Naive B cell (primary cell): ENCODE data around the gene TPRG1. TPM values are rescaled to one million over a fixed set of nuclear protein-coding genes. Genes with fewer than 3 reads are reported as not detected.

Experiments used
- ATAC-seq, 2 donors: fragments of 150-1000 bp; cut with Tn5 transposase; 2 replicates each; pipeline ENCODE4 v1.10.0; 2021; ENCODE audit warnings: low read depth in 2 of 2, mild to moderate bottlenecking in 2 of 2, moderate library complexity in 2 of 2
- DNase-seq: peaks from one replicate; pipeline ENCODE4 v3.0.0; 2022
- H3K27ac Mint-ChIP-seq, 6 donors: one replicate each; pipeline ENCODE4 v1.8.0; 2020 to 2022; ENCODE audit warnings: mild to moderate bottlenecking in 6 of 6, mixed read lengths in 6 of 6, moderate library complexity in 5 of 6, inconsistent platforms in 2 of 6
- H3K27me3 Mint-ChIP-seq, 3 donors: one replicate each; pipeline ENCODE4 v1.8.0; 2021 to 2022; ENCODE audit warnings: mixed read lengths in 3 of 3, mild to moderate bottlenecking in 1 of 3
- H3K36me3 Mint-ChIP-seq, 2 donors: one replicate each; pipeline ENCODE4 v1.8.0; 2020 to 2022; ENCODE audit warnings: mixed read lengths in 2 of 2, inconsistent platforms in 1 of 2, mild to moderate bottlenecking in 1 of 2
- H3K4me1 Mint-ChIP-seq, 3 donors: one replicate each; pipeline ENCODE4 v1.8.0; 2020 to 2022; ENCODE audit warnings: mixed read lengths in 3 of 3, inconsistent platforms in 1 of 3, mild to moderate bottlenecking in 1 of 3, moderate library complexity in 1 of 3
- H3K4me3 Mint-ChIP-seq, 8 donors: one replicate each; pipeline ENCODE4 v1.8.0; 2020 to 2022; ENCODE audit warnings: mild to moderate bottlenecking in 8 of 8, mixed read lengths in 8 of 8, moderate library complexity in 8 of 8, inconsistent platforms in 2 of 8
- H3K9me3 Mint-ChIP-seq, 7 donors: one replicate each; pipeline ENCODE4 v1.8.0; 2020 to 2022; ENCODE audit warnings: mixed read lengths in 7 of 7, mild to moderate bottlenecking in 5 of 7, inconsistent platforms in 2 of 7, moderate library complexity in 1 of 7
- polyA plus RNA-seq, 6 donors: library from polyadenylated mRNA; unstranded; fragments of 300-500 nt; fragmentation: Illumina TruSeq; gene quantifications; one replicate each; pipeline ENCODE4 v1.2.3, GENCODE V29; 2021; ENCODE audit warnings: low read depth in 6 of 6

TPRG1 gene
- polyA plus RNA-seq, 6 donors from 2014 or later, result 0.05 TPM; not detected in 5

- no peaks in the 10 kb centered on the region for H3K36me3 Mint-ChIP-seq
- ATAC-seq (no peak), DNase-seq (no peak)
- H3K4me3 Mint-ChIP-seq, result no peak overlapping the region
- peaks cover 0 to 2% (median 0%) of the 10 kb centered on the region in 7 donors for H3K9me3 Mint-ChIP-seq
- H3K27me3 Mint-ChIP-seq, result peaks cover 7 to 17% (median 16%) of the 10 kb centered on the region in 3 donors
- H3K4me1 Mint-ChIP-seq, result no peaks in the 10 kb centered on the region
- H3K27ac Mint-ChIP-seq, result no peak overlapping the region
These were observed 89.1 kb downstream of the TPRG1 start for GRCh38 chr3:189260556-189261493.

DNA sequence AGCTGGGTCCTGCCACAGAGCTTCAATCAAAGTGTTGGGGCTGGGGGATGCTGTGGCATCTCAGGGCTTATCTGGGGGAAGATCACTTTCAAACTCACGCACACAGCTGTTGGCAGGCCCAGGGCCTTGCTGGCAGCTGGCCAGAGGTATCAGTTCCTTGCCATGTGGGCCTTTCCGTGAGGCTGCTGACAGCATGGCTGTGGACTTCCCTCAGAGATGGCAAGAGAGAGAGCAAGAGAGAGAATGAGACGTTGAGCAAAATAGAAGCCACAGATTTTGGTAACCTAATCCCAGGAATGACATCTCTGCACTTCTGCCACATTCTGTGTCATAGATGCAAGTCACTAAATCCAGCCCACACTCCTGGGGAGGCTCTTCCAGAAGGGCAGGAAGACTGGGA is 91.0 kb downstream of the TPRG1 start:
- DNase-seq (no peak), ATAC-seq (no peak)
- Mint-ChIP-seq H3K9me3 (peaks cover 0 to 3% (median 0%) of the 10 kb centered on the region in 7 donors), H3K36me3 (no peaks in the 10 kb centered on the region), H3K27ac (no peak overlapping the region), H3K27me3 (peaks cover 2 to 16% (median 14%) of the 10 kb centered on the region in 3 donors), H3K4me1 (no peaks in the 10 kb centered on the region), H3K4me3 (no peak overlapping the region)

- Mint-ChIP-seq H3K36me3 (no peaks in the 10 kb centered on the region), H3K27me3 (peaks cover 0 to 16% (median 16%) of the 10 kb centered on the region in 3 donors), H3K4me3 (no peak overlapping the region), H3K4me1 (no peaks in the 10 kb centered on the region), H3K27ac (peak overlapping the region in 1 of 6 donors; percentile 25), H3K9me3 (peaks cover 0 to 3% (median 0%) of the 10 kb centered on the region in 7 donors)
- DNase-seq (no peak), ATAC-seq (no peak)
These were observed 96.3 kb downstream of the TPRG1 start for GRCh38 chr3:189267981-189268613.

DNA sequence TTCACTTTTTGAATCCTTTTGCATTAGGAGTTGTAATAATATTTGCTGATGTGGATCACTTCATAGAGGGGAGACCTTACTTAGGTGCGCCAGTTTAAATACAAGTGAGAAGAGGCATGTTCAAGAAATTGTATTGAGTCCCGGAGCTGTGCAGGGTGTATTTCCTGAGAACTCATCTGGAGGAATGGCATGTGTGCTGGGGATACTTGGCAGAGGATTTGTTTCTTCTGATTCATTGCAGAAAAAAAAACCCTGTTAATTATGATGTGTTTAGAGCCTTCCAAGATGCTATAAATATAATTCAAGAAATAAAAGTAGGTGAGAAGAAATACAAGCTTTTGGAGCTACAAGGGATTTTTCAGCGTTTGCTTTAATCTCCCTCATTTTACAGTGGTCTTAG is 97.6 kb downstream of the TPRG1 start:
- Mint-ChIP-seq H3K27ac (no peak overlapping the region), H3K27me3 (peaks cover 0 to 16% (median 16%) of the 10 kb centered on the region in 3 donors), H3K4me1 (no peaks in the 10 kb centered on the region), H3K4me3 (no peak overlapping the region), H3K36me3 (no peaks in the 10 kb centered on the region), H3K9me3 (peaks cover 0 to 3% (median 0%) of the 10 kb centered on the region in 7 donors)
- DNase-seq (no peak), ATAC-seq (no peak)

- Mint-ChIP-seq H3K4me1 (no peaks in the 10 kb centered on the region), H3K27me3 (peaks cover 4 to 17% (median 15%) of the 10 kb centered on the region in 3 donors), H3K9me3 (peaks cover 0 to 3% (median 0%) of the 10 kb centered on the region in 7 donors), H3K4me3 (no peak overlapping the region), H3K27ac (no peak overlapping the region), H3K36me3 (no peaks in the 10 kb centered on the region)
- ATAC-seq (no peak), DNase-seq (no peak)
These were observed 98.6 kb downstream of the TPRG1 start for GRCh38 chr3:189270248-189270832.

DNA sequence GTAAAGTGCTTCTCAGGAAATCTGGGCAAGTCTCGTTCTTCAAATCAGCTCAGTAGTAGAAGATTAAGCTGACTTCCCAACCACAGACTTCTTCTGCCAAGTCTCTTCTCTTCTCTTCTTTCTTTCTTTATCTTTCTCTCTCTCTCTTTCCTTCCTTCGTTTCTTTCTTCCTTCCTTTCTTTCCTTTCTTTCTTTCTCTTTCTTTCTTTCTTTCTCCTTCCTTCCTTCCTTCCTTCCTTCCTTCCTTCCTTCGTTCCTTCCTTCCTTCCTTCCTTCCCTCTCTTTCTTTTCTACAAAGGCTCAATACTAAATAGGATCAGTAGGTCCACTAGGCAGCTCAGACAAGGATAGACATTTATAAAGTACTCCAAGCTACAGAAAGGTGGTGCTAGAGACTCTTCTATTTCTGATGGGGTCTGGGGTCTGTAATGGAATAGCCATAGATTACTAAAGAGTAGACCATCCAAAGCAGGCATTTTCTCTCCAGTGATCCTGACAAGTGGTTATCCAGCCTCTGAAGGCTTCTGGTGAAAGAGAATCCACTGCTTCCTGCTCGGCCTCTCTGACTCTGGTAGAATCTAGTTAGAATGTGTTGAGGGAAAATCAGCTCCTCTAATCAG is 100.8 kb downstream of the TPRG1 start:
- Mint-ChIP-seq H3K4me3 (no peak overlapping the region), H3K27ac (no peak overlapping the region), H3K36me3 (no peaks in the 10 kb centered on the region), H3K27me3 (peaks cover 5 to 18% (median 10%) of the 10 kb centered on the region in 3 donors), H3K9me3 (peaks cover 0 to 4% (median under 1%) of the 10 kb centered on the region in 7 donors), H3K4me1 (peaks cover 6 to 10% (median 8%) of the 10 kb centered on the region in 3 donors)
- DNase-seq, result no peak
- no peak for ATAC-seq

GRCh38 chr3:189273736-189274135 is 102.0 kb downstream of the TPRG1 start:
- peaks cover 0 to 4% (median 0%) of the 10 kb centered on the region in 7 donors for H3K9me3 Mint-ChIP-seq

GRCh38 chr3:189275182-189275581 is 103.4 kb downstream of the TPRG1 start:
- H3K9me3 Mint-ChIP-seq, result peaks cover 0 to 4% (median 0%) of the 10 kb centered on the region in 7 donors
- no peaks in the 10 kb centered on the region for H3K36me3 Mint-ChIP-seq
- no peak overlapping the region for H3K27ac Mint-ChIP-seq
- ATAC-seq (no peak), DNase-seq (no peak)
- no peak overlapping the region for H3K4me3 Mint-ChIP-seq
- peaks cover 10 to 22% (median 15%) of the 10 kb centered on the region in 3 donors for H3K27me3 Mint-ChIP-seq
- H3K4me1 Mint-ChIP-seq, result peaks cover 6 to 10% (median 8%) of the 10 kb centered on the region in 3 donors

More at GRCh38 chr3:189273736-189274135, 102.0 kb downstream of the TPRG1 start:
- H3K36me3 Mint-ChIP-seq, result no peaks in the 10 kb centered on the region
- H3K27me3 Mint-ChIP-seq, result peaks cover 7 to 18% (median 12%) of the 10 kb centered on the region in 3 donors
- peaks cover 6 to 10% (median 8%) of the 10 kb centered on the region in 3 donors for H3K4me1 Mint-ChIP-seq
- ATAC-seq (no peak), DNase-seq (no peak)
- H3K4me3 Mint-ChIP-seq, result no peak overlapping the region
- no peak overlapping the region for H3K27ac Mint-ChIP-seq

DNA sequence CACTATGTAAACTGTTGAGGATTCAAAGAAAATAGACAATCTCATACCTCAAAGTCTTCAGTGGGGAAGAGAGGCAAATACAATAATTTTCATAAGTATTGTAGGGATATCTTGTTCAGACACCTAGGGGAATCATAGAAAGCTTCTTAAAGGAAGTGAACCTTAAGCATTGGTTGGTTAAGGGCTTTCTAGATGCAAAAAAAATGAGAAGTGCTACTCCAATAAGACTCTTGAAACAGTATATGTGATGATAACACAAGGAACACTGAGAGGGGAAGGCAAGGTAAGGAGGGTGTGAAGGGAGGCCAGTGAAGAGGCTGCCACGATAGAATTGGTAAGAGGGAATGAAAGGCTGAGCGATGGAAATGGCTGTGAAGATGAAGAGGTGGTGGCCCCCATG is 104.1 kb downstream of the TPRG1 start:
- DNase-seq, result no peak
- Mint-ChIP-seq H3K4me3 (no peak overlapping the region), H3K36me3 (no peaks in the 10 kb centered on the region), H3K27me3 (peaks cover 10 to 22% (median 15%) of the 10 kb centered on the region in 3 donors), H3K27ac (no peak overlapping the region), H3K9me3 (peaks cover 0 to 4% (median 0%) of the 10 kb centered on the region in 7 donors), H3K4me1 (peaks cover 6 to 10% (median 8%) of the 10 kb centered on the region in 3 donors)
- ATAC-seq, result no peak

- no peak for DNase-seq
- peaks cover 6 to 10% (median 8%) of the 10 kb centered on the region in 3 donors for H3K4me1 Mint-ChIP-seq
- no peak for ATAC-seq
- peaks cover 0 to 4% (median 0%) of the 10 kb centered on the region in 7 donors for H3K9me3 Mint-ChIP-seq
- no peak overlapping the region for H3K27ac Mint-ChIP-seq
- H3K4me3 Mint-ChIP-seq, result no peak overlapping the region
- peaks cover 10 to 22% (median 14%) of the 10 kb centered on the region in 3 donors for H3K27me3 Mint-ChIP-seq
- H3K36me3 Mint-ChIP-seq, result no peaks in the 10 kb centered on the region
These were observed 104.9 kb downstream of the TPRG1 start for GRCh38 chr3:189276444-189277219.

DNA sequence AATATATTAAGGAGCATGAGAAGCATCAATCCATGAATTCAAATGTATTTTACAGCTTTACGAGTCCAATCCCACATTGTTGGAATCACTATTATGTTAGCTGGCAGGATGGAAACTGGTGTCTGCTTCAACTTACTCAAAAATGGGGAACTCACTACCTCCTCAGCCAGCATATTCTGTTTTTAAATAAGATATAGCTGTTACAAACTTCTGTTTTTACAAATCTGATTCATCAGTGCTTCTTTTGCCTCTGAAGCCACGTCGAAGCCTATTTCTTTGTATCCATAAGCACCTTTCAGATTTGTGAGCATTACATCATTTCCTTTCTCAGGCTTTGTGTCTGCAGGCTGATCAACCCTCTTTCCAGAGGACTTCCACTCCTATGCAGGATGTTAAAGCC is 105.9 kb downstream of the TPRG1 start:
- Mint-ChIP-seq H3K27me3 (peaks cover 10 to 30% (median 11%) of the 10 kb centered on the region in 3 donors), H3K9me3 (peaks cover 0 to 4% (median 0%) of the 10 kb centered on the region in 7 donors), H3K36me3 (no peaks in the 10 kb centered on the region), H3K4me1 (peaks cover 6 to 10% (median 8%) of the 10 kb centered on the region in 3 donors), H3K4me3 (no peak overlapping the region), H3K27ac (no peak overlapping the region)
- ATAC-seq (no peak), DNase-seq (no peak)

DNA sequence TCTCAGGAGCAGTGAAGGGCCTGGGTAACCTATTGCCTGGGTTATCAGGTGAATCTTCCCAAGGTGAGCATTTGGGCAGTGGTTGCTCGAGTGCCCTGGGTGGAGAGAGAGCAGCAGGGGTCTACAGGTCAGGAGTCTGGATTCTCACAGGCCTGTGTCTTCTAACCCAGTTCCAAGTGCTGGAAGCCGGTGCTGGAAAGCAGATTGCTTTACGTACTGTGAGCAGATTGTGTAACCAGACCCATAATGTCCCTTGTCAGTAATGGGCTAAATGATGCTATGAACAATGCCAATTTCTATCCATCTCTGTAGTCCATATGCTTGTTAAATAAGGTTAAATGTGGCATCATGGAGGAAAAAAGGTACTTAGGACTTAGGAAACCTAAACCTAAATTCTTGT is 106.5 kb downstream of the TPRG1 start:
- Mint-ChIP-seq H3K27me3 (peaks cover 10 to 30% (median 11%) of the 10 kb centered on the region in 3 donors), H3K36me3 (no peaks in the 10 kb centered on the region), H3K4me1 (peaks cover 6 to 10% (median 8%) of the 10 kb centered on the region in 3 donors), H3K27ac (no peak overlapping the region), H3K9me3 (peaks cover 0 to 4% (median 0%) of the 10 kb centered on the region in 7 donors), H3K4me3 (no peak overlapping the region)
- DNase-seq (no peak), ATAC-seq (no peak)
